Measurements from ENCODE around the gene PRKAR1B.

GRCh38 chr7:721619-722248 lies 5.3 kb downstream of the PRKAR1B start:
- TF ChIP-seq POLR2A (IDR thresholded peaks at IDR 0.05) = no peak
- TF ChIP-seq, protein P1, sequence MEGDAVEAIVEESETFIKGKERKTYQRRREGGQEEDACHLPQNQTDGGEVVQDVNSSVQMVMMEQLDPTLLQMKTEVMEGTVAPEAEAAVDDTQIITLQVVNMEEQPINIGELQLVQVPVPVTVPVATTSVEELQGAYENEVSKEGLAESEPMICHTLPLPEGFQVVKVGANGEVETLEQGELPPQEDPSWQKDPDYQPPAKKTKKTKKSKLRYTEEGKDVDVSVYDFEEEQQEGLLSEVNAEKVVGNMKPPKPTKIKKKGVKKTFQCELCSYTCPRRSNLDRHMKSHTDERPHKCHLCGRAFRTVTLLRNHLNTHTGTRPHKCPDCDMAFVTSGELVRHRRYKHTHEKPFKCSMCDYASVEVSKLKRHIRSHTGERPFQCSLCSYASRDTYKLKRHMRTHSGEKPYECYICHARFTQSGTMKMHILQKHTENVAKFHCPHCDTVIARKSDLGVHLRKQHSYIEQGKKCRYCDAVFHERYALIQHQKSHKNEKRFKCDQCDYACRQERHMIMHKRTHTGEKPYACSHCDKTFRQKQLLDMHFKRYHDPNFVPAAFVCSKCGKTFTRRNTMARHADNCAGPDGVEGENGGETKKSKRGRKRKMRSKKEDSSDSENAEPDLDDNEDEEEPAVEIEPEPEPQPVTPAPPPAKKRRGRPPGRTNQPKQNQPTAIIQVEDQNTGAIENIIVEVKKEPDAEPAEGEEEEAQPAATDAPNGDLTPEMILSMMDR (IDR thresholded peaks at IDR 0.05 in 4 of 5, conservative IDR thresholded peaks at IDR 0.05 in 1 of 5) = no peak

Data from gastrocnemius medialis (tissue), 4 donors.